Activated CD8-positive, alpha-beta T cell treated with anti-CD3 and anti-CD28 coated beads for 36 hours (primary cell): ENCODE data around the gene FMNL1. TPM values are rescaled to one million over a fixed set of nuclear protein-coding genes. Genes with fewer than 3 reads are reported as not detected.
A peak's percentile ranks its signal among the peaks of the same experiment; 100 is the strongest.

Experiments used
- ATAC-seq: fragments of 200-7000 bp; cut with Tn5 transposase; one replicate; pipeline ENCODE4 v1.10.0; 2021; ENCODE audit warnings: mild to moderate bottlenecking, moderate library complexity
- CTCF ChIA-PET: fragments of 350-600 bp; sonication (Branson Sonifier 250); formaldehyde crosslinking; loops from one replicate; lab custom pipeline; 2021; ENCODE audit warnings: antibody characterized with exemption; lab: Charles Lee
- POLR2A ChIA-PET: fragments of 350-600 bp; sonication (Branson Sonifier 250); formaldehyde crosslinking; loops from one replicate; lab custom pipeline; 2021; ENCODE audit warnings: antibody characterized with exemption; lab: Charles Lee
- DNase-seq: peaks from one replicate; pipeline ENCODE4 v3.0.0-alpha.2; 2020
- H3K27ac Mint-ChIP-seq: one replicate; pipeline ENCODE4 v1.8.0; 2021; ENCODE audit warnings: mild to moderate bottlenecking, mixed read lengths
- H3K27me3 Mint-ChIP-seq: one replicate; pipeline ENCODE4 v1.8.0; 2021; ENCODE audit warnings: mixed read lengths
- H3K36me3 Mint-ChIP-seq: one replicate; pipeline ENCODE4 v1.8.0; 2021; ENCODE audit warnings: low read depth, mixed read lengths
- H3K4me1 Mint-ChIP-seq: one replicate; pipeline ENCODE4 v1.8.0; 2021; ENCODE audit warnings: low read depth, mixed read lengths
- H3K4me3 Mint-ChIP-seq: one replicate; pipeline ENCODE4 v1.8.0; 2021; ENCODE audit warnings: mild to moderate bottlenecking, moderate library complexity, mixed read lengths
- H3K9me3 Mint-ChIP-seq: one replicate; pipeline ENCODE4 v1.8.0; 2021; ENCODE audit warnings: mixed read lengths
- CTCF ChIP-seq: fragments of 200-600 bp; IDR thresholded peaks from one replicate; pipeline ENCODE4 v1.8.0; 2022; ENCODE audit warnings: antibody characterized with exemption, mild to moderate bottlenecking
- intact Hi-C: fragments of 100-400 bp; cut with micrococcal nuclease; formaldehyde crosslinking; loops from one replicate; pipeline ENCODE4 v1.10.0; 2022
- total RNA-seq, 2 experiments: library from RNA; stranded (reverse); gene quantifications; one replicate each; pipeline ENCODE4 v1.2.3, GENCODE V29; 2021

Gene FMNL1
- total RNA-seq, 2 experiments from 2014 or later = 285 to 298 TPM

GRCh38 chr17:45258981-45259380 lies 37.3 kb downstream of the FMNL1 start:
- ChIA-PET CTCF (interaction anchor here (0.8 to 2.7 kb wide), 12 partner anchors 8 to 126 kb away, joined by 3 to 11 read pairs (median 4); partner anchors contain the start of gene ACBD4), POLR2A (interaction anchor here (1.0 to 6.1 kb wide), 6 partner anchors 12 to 55 kb away, joined by 3 to 45 read pairs (median 4); no protein-coding TSS in a partner anchor)
- Mint-ChIP-seq H3K27me3 (no peaks in the 10 kb centered on the region), H3K4me3 (no peak overlapping the region), H3K4me1 (peaks cover 53% of the 10 kb centered on the region), H3K9me3 (no peaks in the 10 kb centered on the region), H3K27ac (no peak overlapping the region), H3K36me3 (peaks cover 9% of the 10 kb centered on the region)
- TF ChIP-seq CTCF = no peak
- DNase-seq (no peak), ATAC-seq (no peak)
- intact Hi-C loops = no loop called here

- Mint-ChIP-seq H3K36me3 (peaks cover 14% of the 10 kb centered on the region), H3K9me3 (no peaks in the 10 kb centered on the region), H3K4me3 (no peak overlapping the region), H3K27me3 (no peaks in the 10 kb centered on the region), H3K4me1 (peaks cover 48% of the 10 kb centered on the region), H3K27ac (no peak overlapping the region)
- CTCF ChIA-PET = interaction anchor here (0.7 to 2.7 kb wide), 7 partner anchors 10 to 126 kb away, joined by 3 to 11 read pairs (median 4); no protein-coding TSS in a partner anchor
- POLR2A ChIA-PET = interaction anchor here (0.9 to 6.1 kb wide), 6 partner anchors 13 to 129 kb away, joined by 3 to 45 read pairs (median 4); partner anchors contain the start of gene HEXIM1
- intact Hi-C loops = loop anchor here (5.0 kb wide), 1 partner anchor 38 kb away; the partner anchor contains the start of gene FMNL1
- no peak for ATAC-seq
- no peak for DNase-seq
- TF ChIP-seq CTCF = no peak
Measured at GRCh38 chr17:45260204-45260783, 38.6 kb downstream of the FMNL1 start.

- TF ChIP-seq CTCF = no peak
- peaks cover 23% of the 10 kb centered on the region for H3K36me3 Mint-ChIP-seq
- peak within 1 kb of the TSS; percentile 76 for H3K4me3 Mint-ChIP-seq
- peak within 1 kb of the TSS; percentile 85 for H3K27ac Mint-ChIP-seq
- intact Hi-C loops = loop anchor here (5.0 kb wide), 1 partner anchor 40 kb away; the partner anchor contains the start of gene FMNL1
- ChIA-PET CTCF (interaction anchor here (1.0 to 2.2 kb wide), 7 partner anchors 10 to 132 kb away, joined by 3 to 9 read pairs (median 5); partner anchors contain the start of gene ACBD4), POLR2A (interaction anchor here (0.8 to 2.1 kb wide), 6 partner anchors 13 to 114 kb away, joined by 3 to 9 read pairs (median 4); partner anchors contain the start of genes FMNL1 and HEXIM1)
- H3K27me3 Mint-ChIP-seq = no peaks in the 10 kb centered on the region
- peak; percentile 94 for ATAC-seq
- peaks cover 34% of the 10 kb centered on the region for H3K4me1 Mint-ChIP-seq
- H3K9me3 Mint-ChIP-seq = no peaks in the 10 kb centered on the region
- DNase-seq = peak; percentile 91
Measured at GRCh38 chr17:45261577-45262515, 40.2 kb downstream of the FMNL1 start, which contains the start of gene SPATA32. TSS of gene SPATA32 (minus strand) at chr17:45262094. CDS start at chr17:45262016, 78 bp downstream.

GRCh38 chr17:45262516-45263476 lies 41.1 kb downstream of the FMNL1 start:
- H3K27ac Mint-ChIP-seq = peak overlapping the region; percentile 85
- H3K9me3 Mint-ChIP-seq = no peaks in the 10 kb centered on the region
- CTCF ChIA-PET = interaction anchor here (0.8 to 2.2 kb wide), 7 partner anchors 9 to 131 kb away, joined by 3 to 9 read pairs (median 5); partner anchors contain the start of gene ACBD4
- POLR2A ChIA-PET = interaction anchor here (0.6 to 2.1 kb wide), 5 partner anchors 14 to 56 kb away, joined by 3 to 9 read pairs (median 3); partner anchors contain the start of gene FMNL1
- H3K4me1 Mint-ChIP-seq = peaks cover 34% of the 10 kb centered on the region
- no peaks in the 10 kb centered on the region for H3K27me3 Mint-ChIP-seq
- ATAC-seq (peak; percentile 9), DNase-seq (no peak)
- peaks cover 30% of the 10 kb centered on the region for H3K36me3 Mint-ChIP-seq
- TF ChIP-seq CTCF = no peak
- intact Hi-C loops = loop anchor here (5.0 kb wide), 1 partner anchor 40 kb away; the partner anchor contains the start of gene FMNL1
- H3K4me3 Mint-ChIP-seq = peak overlapping the region; percentile 76
